Activated T-cell treated with anti-CD3 and anti-CD28 coated beads, Interleukin-2, amount 50 U/mL, for 24 hours (primary cell): ENCODE results near the gene SGF29.
"Not testable (repeated sequence)": the region's sequence is repeated elsewhere in the genome, so short reads cannot be mapped to it uniquely, and the experiment has no call there.

ENCODE experiments used
- DNase-seq: peaks from one replicate; pipeline ENCODE4 v3.0.0-alpha.2; 2020
- H3K27ac Mint-ChIP-seq: 2 replicates; pipeline ENCODE4 v1.8.0; 2020; ENCODE audit warnings: mild to moderate bottlenecking, mixed read lengths
- H3K27me3 Mint-ChIP-seq: 2 replicates; pipeline ENCODE4 v1.8.0; 2020; ENCODE audit warnings: mixed read lengths
- H3K36me3 Mint-ChIP-seq: 2 replicates; pipeline ENCODE4 v1.8.0; 2020; ENCODE audit warnings: low read depth, mixed read lengths
- H3K4me1 Mint-ChIP-seq: 2 replicates; pipeline ENCODE4 v1.8.0; 2020; ENCODE audit warnings: low read depth, mixed read lengths
- H3K4me3 Mint-ChIP-seq: 2 replicates; pipeline ENCODE4 v1.8.0; 2020; ENCODE audit warnings: mild to moderate bottlenecking, moderate library complexity, mixed read lengths
- H3K9me3 Mint-ChIP-seq: 2 replicates; pipeline ENCODE4 v1.8.0; 2020; ENCODE audit warnings: mixed read lengths

Gene SGF29

DNA sequence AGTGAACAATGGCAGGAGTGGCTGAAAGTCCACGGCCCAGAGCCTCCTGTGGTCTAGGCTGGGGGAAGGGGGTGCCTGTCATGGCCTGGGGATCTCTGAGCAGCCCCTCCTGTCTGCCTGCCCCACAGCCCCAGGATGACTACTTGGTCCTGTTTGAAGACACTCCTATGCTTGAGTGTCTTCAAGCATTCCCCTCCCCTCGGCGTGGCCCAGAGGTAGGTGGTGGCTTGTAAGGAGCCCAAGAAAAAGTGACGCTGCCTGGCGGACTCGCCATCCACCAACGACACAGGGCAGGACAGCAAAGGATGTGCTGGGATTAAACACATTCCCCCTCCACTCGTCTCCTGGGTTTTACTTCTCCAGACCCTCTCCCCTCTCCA lies 50.5 kb downstream of the SGF29 start:
- H3K27me3 Mint-ChIP-seq: no peaks in the 10 kb centered on the region
- peaks cover 20% of the 10 kb centered on the region for H3K36me3 Mint-ChIP-seq

DNA sequence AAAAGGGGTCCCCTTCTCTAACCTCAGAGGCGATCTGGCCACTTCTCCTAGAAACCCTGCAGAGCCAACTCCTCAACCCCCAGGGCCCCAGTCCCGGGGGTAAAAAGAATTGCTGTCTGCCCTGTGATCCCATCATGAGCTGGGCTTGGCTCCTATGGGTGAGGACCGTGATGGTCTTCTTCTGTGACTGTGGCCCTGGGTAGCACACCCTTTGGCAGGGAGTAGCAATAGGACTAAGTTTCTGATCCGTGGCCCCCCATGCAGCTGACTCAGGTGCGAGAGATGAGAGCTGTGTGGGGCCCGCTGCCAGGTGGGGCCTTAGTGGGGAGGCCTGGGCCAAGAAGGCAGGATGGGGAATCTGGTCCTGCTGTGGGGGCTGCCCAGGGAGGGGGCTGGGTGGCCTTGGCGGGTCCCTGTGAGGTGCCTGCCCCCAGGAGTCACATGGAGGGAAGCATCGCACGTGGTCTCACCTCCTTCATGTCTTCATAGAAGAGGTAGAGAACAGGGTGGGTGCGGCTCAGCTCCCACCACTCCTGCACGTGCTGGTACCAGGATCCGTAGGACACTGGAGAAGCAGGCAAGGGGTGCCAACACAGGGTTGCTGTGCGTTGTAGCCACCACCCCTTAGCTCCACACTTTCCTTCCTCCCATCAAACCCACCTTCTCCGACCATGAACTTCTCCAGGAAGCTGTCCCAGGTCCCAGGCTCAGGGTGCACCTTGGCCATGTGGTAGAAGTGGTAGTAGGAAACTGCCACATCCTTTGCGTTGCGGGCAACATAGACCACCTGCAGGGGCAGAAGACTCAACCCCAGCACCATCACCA lies 52.8 kb downstream of the SGF29 start:
- H3K27ac Mint-ChIP-seq: no peak overlapping the region

More for the DNA sequence above, 50.5 kb downstream of the SGF29 start:
- Mint-ChIP-seq H3K27ac (no peak overlapping the region), H3K9me3 (no peaks in the 10 kb centered on the region), H3K4me3 (no peak overlapping the region), H3K4me1 (no peaks in the 10 kb centered on the region)
- no peak for DNase-seq

DNA sequence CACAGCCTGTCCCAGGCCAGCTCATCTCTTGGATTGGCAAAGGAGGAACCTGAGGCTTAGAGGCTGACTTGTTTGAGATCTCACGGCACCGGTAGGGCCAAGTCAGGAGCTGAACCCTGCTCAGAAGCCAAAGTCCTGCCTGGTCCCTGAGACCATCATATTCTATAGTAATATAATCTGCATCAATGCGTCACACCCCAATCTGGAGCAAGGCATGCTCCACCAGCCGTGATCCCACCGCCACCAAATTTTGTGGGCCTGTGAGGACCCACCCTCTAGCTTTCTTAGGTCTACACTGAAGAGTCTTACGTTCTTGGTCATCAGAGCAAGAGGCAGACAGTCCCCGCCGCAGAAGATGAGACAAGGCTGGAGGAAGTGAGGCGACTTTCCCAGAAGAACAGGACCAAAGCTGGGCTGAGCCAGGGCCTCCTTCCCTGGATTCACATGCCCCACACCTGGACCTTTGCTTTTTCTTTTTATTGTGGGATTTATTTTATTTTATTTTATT lies 53.5 kb downstream of the SGF29 start:
- Mint-ChIP-seq H3K4me1 (peaks cover 17% of the 10 kb centered on the region), H3K4me3 (no peak overlapping the region), H3K9me3 (no peaks in the 10 kb centered on the region), H3K27me3 (no peaks in the 10 kb centered on the region), H3K27ac (no peak overlapping the region), H3K36me3 (peaks cover 20% of the 10 kb centered on the region)
- no peak for DNase-seq

More for the DNA sequence above, 52.8 kb downstream of the SGF29 start:
- H3K36me3 Mint-ChIP-seq: peaks cover 20% of the 10 kb centered on the region
- H3K4me1 Mint-ChIP-seq: peaks cover 17% of the 10 kb centered on the region
- no peak overlapping the region for H3K4me3 Mint-ChIP-seq
- no peaks in the 10 kb centered on the region for H3K27me3 Mint-ChIP-seq
- no peak for DNase-seq
- no peaks in the 10 kb centered on the region for H3K9me3 Mint-ChIP-seq

GRCh38 chr16:28607681-28608495 lies 54.2 kb downstream of the SGF29 start:
- Mint-ChIP-seq H3K4me1 (peaks cover 17% of the 10 kb centered on the region), H3K36me3 (peaks cover 20% of the 10 kb centered on the region)
- not testable (repeated sequence) for H3K27me3 Mint-ChIP-seq, H3K27ac Mint-ChIP-seq, H3K4me3 Mint-ChIP-seq, H3K9me3 Mint-ChIP-seq
- DNase-seq: peak; percentile 27

GRCh38 chr16:28608496-28608808 lies 54.7 kb downstream of the SGF29 start:
- Mint-ChIP-seq H3K4me1 (peaks cover 17% of the 10 kb centered on the region), H3K36me3 (peaks cover 20% of the 10 kb centered on the region)
- not testable (repeated sequence) for H3K4me3 Mint-ChIP-seq, H3K9me3 Mint-ChIP-seq, H3K27ac Mint-ChIP-seq, H3K27me3 Mint-ChIP-seq, DNase-seq

DNA sequence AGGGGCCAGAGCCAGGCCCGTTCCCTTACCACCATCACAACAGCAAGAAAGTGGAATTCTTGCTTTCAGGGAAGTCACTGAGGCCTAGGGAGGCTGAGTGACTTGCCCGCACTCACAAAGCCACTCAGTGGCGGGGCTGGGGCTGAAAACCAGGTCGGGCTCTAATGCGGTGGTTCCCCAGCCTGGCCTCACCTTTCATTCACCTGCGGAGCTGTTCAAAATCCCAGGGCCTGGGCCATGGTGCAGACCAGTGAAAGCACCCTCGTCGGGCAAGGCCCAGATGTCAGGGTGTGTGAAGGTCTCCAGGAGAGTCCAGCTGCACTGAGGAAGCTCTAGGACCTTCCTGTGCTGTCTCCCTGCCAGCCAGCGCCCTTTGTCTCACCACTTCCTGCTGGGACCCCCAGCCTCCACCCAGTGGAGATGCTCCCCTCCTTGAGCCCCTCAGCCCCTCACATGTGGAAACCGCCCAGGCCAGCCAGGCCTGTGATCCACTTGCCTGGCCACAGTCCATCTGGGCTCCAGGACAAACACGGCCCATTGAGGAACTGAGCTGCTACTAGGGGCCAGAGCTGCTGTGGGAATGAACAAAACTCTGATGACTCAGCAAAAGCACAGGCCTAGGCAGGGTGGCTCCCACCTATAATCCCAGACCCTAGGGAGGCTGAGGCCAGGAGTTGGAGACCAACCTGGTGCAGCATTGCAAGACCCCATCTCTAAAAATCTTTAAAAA lies 55.3 kb downstream of the SGF29 start:
- H3K9me3 Mint-ChIP-seq, H3K4me3 Mint-ChIP-seq, H3K27me3 Mint-ChIP-seq: not testable (repeated sequence)
- peak; percentile 29 for DNase-seq
- Mint-ChIP-seq H3K27ac (peak overlapping the region; percentile 62), H3K36me3 (peaks cover 20% of the 10 kb centered on the region), H3K4me1 (peaks cover 17% of the 10 kb centered on the region)

- H3K9me3 Mint-ChIP-seq: no peaks in the 10 kb centered on the region
- peaks cover 17% of the 10 kb centered on the region for H3K4me1 Mint-ChIP-seq
- H3K27me3 Mint-ChIP-seq: no peaks in the 10 kb centered on the region
- no peak within 1 kb of the TSS for H3K4me3 Mint-ChIP-seq
- peak within 1 kb of the TSS; percentile 62 for H3K27ac Mint-ChIP-seq
- no peak for DNase-seq
- H3K36me3 Mint-ChIP-seq: peaks cover 20% of the 10 kb centered on the region
Observed at GRCh38 chr16:28609631-28610594, 56.2 kb downstream of the SGF29 start, which contains the start of gene SULT1A1. Gene SULT1A1 (minus strand): TSS chr16:28610044. CDS start chr16:28608855, 1,189 bp downstream.

DNA sequence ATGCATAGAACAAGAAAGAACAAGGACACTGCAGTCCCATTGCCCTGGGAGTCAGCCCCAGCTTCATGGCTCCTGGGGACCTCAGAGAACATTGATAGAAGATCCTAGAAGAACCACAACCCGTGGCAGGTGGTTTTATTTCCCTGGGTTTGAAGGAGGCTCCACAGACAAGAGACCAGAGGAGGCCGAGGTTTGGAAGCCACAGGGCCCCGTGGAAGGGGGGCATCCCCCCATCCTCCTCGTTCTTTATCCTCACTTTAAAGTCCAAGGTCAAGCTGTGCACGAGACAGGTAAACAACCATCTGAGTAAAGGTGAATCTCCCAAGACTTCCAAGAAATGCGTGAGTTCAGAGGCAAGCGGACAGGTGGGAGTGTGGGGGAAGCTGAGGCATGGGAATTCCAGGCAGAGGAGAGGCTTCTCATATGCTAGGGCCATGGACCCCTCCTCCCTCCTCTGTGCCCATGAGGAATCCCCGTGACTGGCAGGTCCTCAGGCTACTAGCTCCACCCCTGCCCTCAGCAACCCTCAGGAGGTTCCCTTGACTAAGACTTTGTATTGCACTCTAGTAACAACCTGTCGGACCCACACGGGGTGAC lies 57.0 kb downstream of the SGF29 start:
- H3K9me3 Mint-ChIP-seq: no peaks in the 10 kb centered on the region
- H3K27me3 Mint-ChIP-seq: no peaks in the 10 kb centered on the region
- H3K27ac Mint-ChIP-seq: peak overlapping the region; percentile 9
- no peak overlapping the region for H3K4me3 Mint-ChIP-seq
- H3K36me3 Mint-ChIP-seq: peaks cover 18% of the 10 kb centered on the region
- no peak for DNase-seq
- peaks cover 19% of the 10 kb centered on the region for H3K4me1 Mint-ChIP-seq

DNA sequence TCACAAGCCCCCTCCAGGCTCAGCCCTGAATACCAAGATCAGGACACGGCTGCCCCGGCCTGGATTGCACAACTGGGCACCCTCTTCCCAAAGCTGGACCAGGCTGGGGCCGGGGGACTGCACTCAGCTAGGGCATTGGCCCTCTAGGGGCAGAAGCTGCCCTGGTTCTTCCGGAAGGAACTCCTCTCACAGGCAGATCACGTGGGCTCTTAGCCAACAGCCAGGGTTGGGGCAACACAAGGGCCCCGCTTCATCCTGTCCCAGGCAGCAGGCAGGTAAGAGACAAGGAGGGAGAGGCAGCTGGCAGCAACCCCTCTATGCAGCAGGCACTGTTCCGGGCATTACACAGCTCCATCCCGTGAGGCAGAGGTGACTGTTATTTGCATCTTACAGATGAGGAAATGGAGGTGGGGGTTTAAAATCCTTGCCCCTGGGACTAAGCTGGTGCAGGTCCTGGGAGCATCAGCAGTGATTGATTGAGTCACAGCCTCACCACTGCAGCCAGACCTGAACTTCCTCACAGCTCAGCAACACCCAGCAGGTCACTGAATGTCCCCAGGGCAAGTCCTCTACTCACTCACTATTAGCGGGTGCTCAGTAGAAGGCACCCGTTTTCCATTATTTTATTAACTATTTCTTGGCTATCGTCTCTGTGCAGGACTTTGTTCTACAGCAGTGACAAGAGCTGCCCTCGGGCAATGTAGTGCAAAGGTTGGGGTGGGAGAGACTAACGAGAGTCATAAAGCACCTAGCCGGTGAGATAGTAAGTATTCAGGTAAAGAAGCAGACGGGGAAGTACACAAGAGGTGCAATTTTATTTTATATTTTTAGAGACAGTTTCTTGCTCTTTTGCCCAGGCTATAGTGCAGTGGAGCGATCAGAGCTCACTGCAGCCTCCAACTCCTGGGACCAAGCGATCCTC lies 58.9 kb downstream of the SGF29 start:
- peaks cover 14% of the 10 kb centered on the region for H3K36me3 Mint-ChIP-seq
- peaks cover 24% of the 10 kb centered on the region for H3K4me1 Mint-ChIP-seq
- H3K27me3 Mint-ChIP-seq, H3K4me3 Mint-ChIP-seq, DNase-seq, H3K9me3 Mint-ChIP-seq, H3K27ac Mint-ChIP-seq: not testable (repeated sequence)

DNA sequence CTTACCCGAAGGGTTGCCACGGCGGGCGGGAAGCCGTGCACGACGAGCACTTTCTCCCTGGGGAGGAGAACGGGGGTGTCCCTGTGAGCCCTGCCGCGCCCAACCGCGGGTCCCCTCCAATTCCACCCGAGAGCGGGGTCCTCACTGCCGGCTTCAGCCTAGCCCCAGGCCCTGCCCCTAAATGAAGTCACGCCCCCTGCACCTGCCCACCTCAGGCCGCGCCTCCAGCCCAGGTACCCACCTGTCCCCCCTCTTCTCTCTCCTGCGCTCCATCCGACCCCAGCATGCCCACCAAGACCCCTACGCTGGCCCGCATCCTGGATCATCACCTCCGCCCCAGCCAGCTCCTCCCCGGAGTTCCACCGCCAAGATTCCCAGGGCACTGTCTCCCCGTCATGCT lies 60.2 kb downstream of the SGF29 start:
- not testable (repeated sequence) for H3K9me3 Mint-ChIP-seq, H3K27me3 Mint-ChIP-seq, H3K27ac Mint-ChIP-seq, DNase-seq, H3K4me3 Mint-ChIP-seq
- Mint-ChIP-seq H3K4me1 (peaks cover 24% of the 10 kb centered on the region), H3K36me3 (peaks cover 19% of the 10 kb centered on the region)

DNA sequence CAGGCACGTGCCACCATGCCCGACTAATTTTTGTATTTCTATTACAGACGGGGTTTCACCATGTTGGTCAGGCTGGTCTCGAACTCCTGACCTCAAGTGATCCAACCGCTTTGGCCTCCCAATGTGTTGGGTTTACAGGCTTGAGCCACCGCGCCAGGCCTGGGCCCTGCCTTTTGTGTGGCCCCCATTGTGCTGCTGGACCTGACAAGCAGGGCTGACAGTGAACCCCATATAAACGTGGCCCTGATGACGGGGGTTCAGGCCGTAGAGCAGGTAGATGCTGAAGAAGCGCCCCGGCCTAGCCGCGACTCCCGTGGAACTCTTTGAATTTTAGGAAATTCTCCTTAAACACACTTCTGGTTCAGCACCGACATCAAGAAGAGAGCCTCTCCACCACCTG lies 60.8 kb downstream of the SGF29 start:
- H3K4me3 Mint-ChIP-seq, H3K27me3 Mint-ChIP-seq, DNase-seq, H3K9me3 Mint-ChIP-seq, H3K27ac Mint-ChIP-seq: not testable (repeated sequence)
- peaks cover 25% of the 10 kb centered on the region for H3K36me3 Mint-ChIP-seq
- peaks cover 21% of the 10 kb centered on the region for H3K4me1 Mint-ChIP-seq

- Mint-ChIP-seq H3K36me3 (peaks cover 33% of the 10 kb centered on the region), H3K4me1 (peaks cover 12% of the 10 kb centered on the region)
- DNase-seq, H3K9me3 Mint-ChIP-seq, H3K4me3 Mint-ChIP-seq, H3K27ac Mint-ChIP-seq, H3K27me3 Mint-ChIP-seq: not testable (repeated sequence)
Observed at GRCh38 chr16:28615486-28616223, 61.9 kb downstream of the SGF29 start.
